GM21737 (cell line): ENCODE measurements around the gene DPPA5.
"Not testable (repeated sequence)": the region's sequence is repeated elsewhere in the genome, so short reads cannot be mapped to it uniquely, and the experiment has no call there.

Experiments used
- ATAC-seq: cut with Tn5 transposase; IDR thresholded peaks from one replicate; pipeline ENCODE4 v1.9.1; 2021; ENCODE audit warnings: mild to moderate bottlenecking, moderate library complexity; ENCODE audit not compliant: unreplicated experiment

DPPA5 gene

GRCh38 chr6:73353636-73354593 lies at the start of gene DPPA5:
Gene DPPA5 (minus strand): TSS chr6:73354276. CDS start chr6:73354225, 51 bp downstream.
- no peak for ATAC-seq

GRCh38 chr6:73400656-73401055 lies 46.6 kb upstream of the DPPA5 start:
- ATAC-seq, result no peak

GRCh38 chr6:73395875-73396274 lies 41.8 kb upstream of the DPPA5 start:
- no peak for ATAC-seq

GRCh38 chr6:73394577-73395354 lies 40.7 kb upstream of the DPPA5 start, which contains the start of gene DDX43:
Gene DDX43 (plus strand): TSS chr6:73394828. CDS start chr6:73394906, 78 bp downstream.
- ATAC-seq, result no peak

GRCh38 chr6:73393278-73393677 lies 39.2 kb upstream of the DPPA5 start:
- ATAC-seq, result no peak

- not testable (repeated sequence) for ATAC-seq
Measured at GRCh38 chr6:73392188-73392587, 38.1 kb upstream of the DPPA5 start.

GRCh38 chr6:73391675-73392074 lies 37.6 kb upstream of the DPPA5 start:
- no peak for ATAC-seq

- no peak for ATAC-seq
Measured at GRCh38 chr6:73389854-73390253, 35.8 kb upstream of the DPPA5 start.

GRCh38 chr6:73388800-73389512 lies 34.9 kb upstream of the DPPA5 start:
- ATAC-seq, result peak; percentile 72

- ATAC-seq, result peak; percentile 19
Measured at GRCh38 chr6:73388433-73388799, 34.3 kb upstream of the DPPA5 start.

GRCh38 chr6:73382462-73383113 lies 28.5 kb upstream of the DPPA5 start:
- ATAC-seq, result no peak

GRCh38 chr6:73381531-73381930 lies 27.5 kb upstream of the DPPA5 start:
- ATAC-seq, result not testable (repeated sequence)

- no peak for ATAC-seq
Measured at GRCh38 chr6:73377225-73377624, 23.1 kb upstream of the DPPA5 start.

GRCh38 chr6:73375216-73375615 lies 21.1 kb upstream of the DPPA5 start:
- ATAC-seq, result no peak

- no peak for ATAC-seq
Measured at GRCh38 chr6:73372516-73372915, 18.4 kb upstream of the DPPA5 start.

GRCh38 chr6:73371984-73372383 lies 17.9 kb upstream of the DPPA5 start:
- ATAC-seq, result no peak

- no peak for ATAC-seq
Measured at GRCh38 chr6:73369563-73369962, 15.5 kb upstream of the DPPA5 start, which contains the start of gene OOEP. Gene OOEP (minus strand): TSS chr6:73369897. CDS start chr6:73369792, 105 bp downstream.

- no peak for ATAC-seq
Measured at GRCh38 chr6:73369157-73369556, 15.1 kb upstream of the DPPA5 start.

GRCh38 chr6:73368675-73369074 lies 14.6 kb upstream of the DPPA5 start:
- ATAC-seq, result no peak

- ATAC-seq, result no peak
Measured at GRCh38 chr6:73367761-73368355, 13.8 kb upstream of the DPPA5 start.
